WTC11 (cell line): ENCODE results near the gene DDX46. TPM values are rescaled to one million over a fixed set of nuclear protein-coding genes. Genes with fewer than 3 reads are reported as not detected.

Experiments used
- ATAC-seq: fragments of 200-7000 bp; cut with Tn5 transposase; 2 replicates; pipeline ENCODE4 v1.10.0; 2021; ENCODE audit warnings: mild to moderate bottlenecking, moderate library complexity
- CTCF ChIA-PET: fragments of 300-600 bp; sonication (Branson Sonifier 250); formaldehyde crosslinking; loops from one replicate; lab custom pipeline; 2021; ENCODE audit warnings: antibody characterized with exemption; lab: Charles Lee
- POLR2A ChIA-PET: fragments of 350-600 bp; sonication (Branson Sonifier 250); formaldehyde crosslinking; loops from one replicate; lab custom pipeline; 2021; ENCODE audit warnings: antibody characterized with exemption; lab: Charles Lee
- DNase-seq: peaks from one replicate; pipeline ENCODE4 v3.0.0; 2021; ENCODE audit warnings: low spot score
- H3K27ac Mint-ChIP-seq: 2 replicates; pipeline ENCODE4 v1.8.0; 2021; ENCODE audit warnings: mixed read lengths
- H3K27me3 Mint-ChIP-seq: 2 replicates; pipeline ENCODE4 v1.8.0; 2021; ENCODE audit warnings: low read depth, mild to moderate bottlenecking, moderate library complexity, mixed read lengths
- H3K36me3 Mint-ChIP-seq: 2 replicates; pipeline ENCODE4 v1.8.0; 2021; ENCODE audit warnings: mixed read lengths
- H3K4me1 Mint-ChIP-seq: 2 replicates; pipeline ENCODE4 v1.8.0; 2022; ENCODE audit warnings: mixed read lengths
- H3K4me3 Mint-ChIP-seq: 2 replicates; pipeline ENCODE4 v1.8.0; 2021; ENCODE audit warnings: mild to moderate bottlenecking, moderate library complexity, mixed read lengths
- H3K9me3 Mint-ChIP-seq: 2 replicates; pipeline ENCODE4 v1.8.0; 2021; ENCODE audit warnings: mixed read lengths
- AFF4 ChIP-seq: sonication (generic); formaldehyde crosslinking; IDR thresholded peaks from 2 replicates; pipeline ENCODE4 v1.8.1; 2023; ENCODE audit warnings: mild to moderate bottlenecking, missing genetic modification reagents, borderline replicate concordance
- ATF3 ChIP-seq: sonication (generic); formaldehyde crosslinking; conservative IDR thresholded peaks from 2 replicates; pipeline ENCODE4 v1.8.1; 2022; ENCODE audit warnings: mild to moderate bottlenecking, missing genetic modification reagents
- CBFB ChIP-seq: sonication (generic); formaldehyde crosslinking; IDR thresholded peaks from 2 replicates; pipeline ENCODE4 v1.8.1; 2022; ENCODE audit warnings: mild to moderate bottlenecking, low read depth, missing genetic modification reagents
- CREB1 ChIP-seq: sonication (generic); formaldehyde crosslinking; IDR thresholded peaks from 2 replicates; pipeline ENCODE4 v1.8.0; 2023; ENCODE audit warnings: mild to moderate bottlenecking, missing genetic modification reagents
- CTCF ChIP-seq: fragments of 200-600 bp; IDR thresholded peaks from 2 replicates; pipeline ENCODE4 v1.8.0; 2022; ENCODE audit warnings: antibody characterized with exemption
- GABPB1 ChIP-seq: sonication (generic); formaldehyde crosslinking; IDR thresholded peaks from 2 replicates; pipeline ENCODE4 v1.8.1; 2023; ENCODE audit warnings: mild to moderate bottlenecking, missing genetic modification reagents
- GTF2I ChIP-seq: fragments of 250-450 bp; sonication (Bioruptor Pico); conservative IDR thresholded peaks from 2 replicates; pipeline ENCODE4 v1.4.0; 2021; ENCODE audit warnings: mild to moderate bottlenecking
- HMGA2 ChIP-seq: fragments of 250-450 bp; sonication (Bioruptor Pico); IDR thresholded peaks from 2 replicates; pipeline ENCODE4 v1.4.0; 2021; ENCODE audit warnings: mild to moderate bottlenecking, moderate library complexity
- IRF2 ChIP-seq: sonication (generic); formaldehyde crosslinking; IDR thresholded peaks from 2 replicates; pipeline ENCODE4 v1.8.0; 2022; ENCODE audit warnings: low read depth, missing genetic modification reagents, borderline replicate concordance
- NFATC4 ChIP-seq: fragments of 250-450 bp; sonication (Bioruptor Pico); IDR thresholded peaks from 2 replicates; pipeline ENCODE4 v1.9.0; 2021; ENCODE audit warnings: mild to moderate bottlenecking
- NR1H2 ChIP-seq: sonication (generic); formaldehyde crosslinking; IDR thresholded peaks from 2 replicates; pipeline ENCODE4 v1.9.0; 2021; ENCODE audit warnings: mild to moderate bottlenecking, moderate library complexity, missing genetic modification reagents
- NR3C1 ChIP-seq: sonication (generic); formaldehyde crosslinking; conservative IDR thresholded peaks from 2 replicates; pipeline ENCODE4 v1.8.1; 2023; ENCODE audit warnings: low read depth, mild to moderate bottlenecking, missing genetic modification reagents
- OVOL2 ChIP-seq: fragments of 250-450 bp; sonication (Bioruptor Pico); IDR thresholded peaks from 2 replicates; pipeline ENCODE4 v1.9.0; 2021; ENCODE audit warnings: mild to moderate bottlenecking, borderline replicate concordance
- PREB ChIP-seq: sonication (generic); formaldehyde crosslinking; IDR thresholded peaks from 2 replicates; pipeline ENCODE4 v1.8.1; 2022; ENCODE audit warnings: mild to moderate bottlenecking, missing genetic modification reagents, moderate library complexity, borderline replicate concordance
- SOX15 ChIP-seq: fragments of 250-450 bp; sonication (Bioruptor Pico); IDR thresholded peaks from 2 replicates; pipeline ENCODE4 v1.9.0; 2021; ENCODE audit warnings: mild to moderate bottlenecking
- SP1 ChIP-seq: sonication (generic); formaldehyde crosslinking; conservative IDR thresholded peaks from 2 replicates; pipeline ENCODE4 v1.8.1; 2022; ENCODE audit warnings: missing genetic modification reagents
- ZBTB43 ChIP-seq: sonication (generic); formaldehyde crosslinking; IDR thresholded peaks from 2 replicates; pipeline ENCODE4 v1.8.1; 2023; ENCODE audit warnings: mild to moderate bottlenecking, missing genetic modification reagents
- ZNF138 ChIP-seq: sonication (generic); formaldehyde crosslinking; conservative IDR thresholded peaks from 2 replicates; pipeline ENCODE4 v1.8.1; 2022; ENCODE audit warnings: mild to moderate bottlenecking, moderate library complexity, missing genetic modification reagents
- ZNF219 ChIP-seq: sonication (generic); formaldehyde crosslinking; IDR thresholded peaks from 2 replicates; pipeline ENCODE4 v1.8.0; 2023; ENCODE audit warnings: missing genetic modification reagents, mild to moderate bottlenecking, borderline replicate concordance
- ZNF416 ChIP-seq: fragments of 250-450 bp; sonication (Bioruptor Pico); IDR thresholded peaks from 2 replicates; pipeline ENCODE4 v1.9.0; 2021; ENCODE audit warnings: mild to moderate bottlenecking, inconsistent platforms
- total RNA-seq: library from RNA; stranded (reverse); gene quantifications from 3 replicates; pipeline ENCODE4 v1.2.3, GENCODE V29; 2021
- TF ChIP-seq, protein P1 (sequence below): sonication (generic); formaldehyde crosslinking; IDR thresholded peaks from 2 replicates; pipeline ENCODE4 v1.8.0; 2022; ENCODE audit warnings: mild to moderate bottlenecking, missing genetic modification reagents
- TF ChIP-seq, protein P2 (sequence below): sonication (generic); formaldehyde crosslinking; IDR thresholded peaks from 2 replicates; pipeline ENCODE4 v1.8.0; 2023; ENCODE audit warnings: mild to moderate bottlenecking, missing genetic modification reagents

DDX46 gene
- total RNA-seq, 1 experiment from 2014 or later, result 123 TPM

DNA sequence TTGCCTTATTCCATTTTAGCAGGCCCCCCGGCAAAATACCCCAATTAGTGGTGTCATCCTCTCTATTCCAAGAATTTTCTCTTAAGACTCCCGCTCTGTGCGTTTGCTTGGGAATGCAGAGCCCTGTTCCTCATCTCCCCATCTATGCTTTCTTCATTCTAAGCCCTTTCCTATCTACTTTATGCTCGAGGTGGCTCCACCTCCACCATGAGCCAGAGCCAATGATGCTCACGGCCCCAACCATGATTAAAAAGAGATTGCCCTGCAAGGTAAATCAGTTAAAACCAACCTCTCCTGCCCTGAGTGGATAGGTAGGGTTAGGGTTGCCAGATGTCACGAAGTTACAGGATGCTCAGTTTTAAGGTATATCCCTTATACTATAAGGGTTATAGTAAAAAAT lies 114.9 kb downstream of the DDX46 start:
- Mint-ChIP-seq H3K27ac (peak overlapping the region; percentile 32), H3K4me1 (peaks cover 15% of the 10 kb centered on the region), H3K27me3 (no peaks in the 10 kb centered on the region; the same call in 1 of the 2 replicates), H3K36me3 (no peaks in the 10 kb centered on the region), H3K9me3 (no peaks in the 10 kb centered on the region), H3K4me3 (peak overlapping the region; percentile 29)
- no peak for TF ChIP-seq NR1H2
- no peak for TF ChIP-seq GABPB1 (CRISPR knock-in tag)
- no peak for TF ChIP-seq HMGA2 (CRISPR knock-in tag)
- no peak for TF ChIP-seq CREB1 (CRISPR knock-in tag)
- no peak for TF ChIP-seq NFATC4 (CRISPR knock-in tag)
- TF ChIP-seq OVOL2 (CRISPR knock-in tag), result no peak
- no peak for TF ChIP-seq ZNF138 (CRISPR knock-in tag)
- TF ChIP-seq AFF4 (CRISPR knock-in tag), result no peak
- TF ChIP-seq, protein P1, sequence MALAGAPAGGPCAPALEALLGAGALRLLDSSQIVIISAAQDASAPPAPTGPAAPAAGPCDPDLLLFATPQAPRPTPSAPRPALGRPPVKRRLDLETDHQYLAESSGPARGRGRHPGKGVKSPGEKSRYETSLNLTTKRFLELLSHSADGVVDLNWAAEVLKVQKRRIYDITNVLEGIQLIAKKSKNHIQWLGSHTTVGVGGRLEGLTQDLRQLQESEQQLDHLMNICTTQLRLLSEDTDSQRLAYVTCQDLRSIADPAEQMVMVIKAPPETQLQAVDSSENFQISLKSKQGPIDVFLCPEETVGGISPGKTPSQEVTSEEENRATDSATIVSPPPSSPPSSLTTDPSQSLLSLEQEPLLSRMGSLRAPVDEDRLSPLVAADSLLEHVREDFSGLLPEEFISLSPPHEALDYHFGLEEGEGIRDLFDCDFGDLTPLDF (CRISPR knock-in tag), result no peak
- no peak for TF ChIP-seq ZNF416 (CRISPR knock-in tag)
- no peak for TF ChIP-seq SOX15 (CRISPR knock-in tag)
- no peak for TF ChIP-seq CTCF
- no peak for TF ChIP-seq NR3C1
- no peak for TF ChIP-seq SP1
- POLR2A ChIA-PET, result interaction anchor here (0.7 to 2.2 kb wide), 5 partner anchors 11 to 135 kb away, joined by 3 to 20 read pairs (median 4); partner anchors contain the start of genes C5orf24, CAMLG and PCBD2
- CTCF ChIA-PET, result interaction anchor here (0.5 to 3.2 kb wide), 3 partner anchors 32 to 346 kb away, joined by 3 to 30 read pairs (median 9); partner anchors contain the start of gene PCBD2
- peak; percentile 11; the same call in 1 of the 2 replicates for ATAC-seq
- no peak for DNase-seq

DNA sequence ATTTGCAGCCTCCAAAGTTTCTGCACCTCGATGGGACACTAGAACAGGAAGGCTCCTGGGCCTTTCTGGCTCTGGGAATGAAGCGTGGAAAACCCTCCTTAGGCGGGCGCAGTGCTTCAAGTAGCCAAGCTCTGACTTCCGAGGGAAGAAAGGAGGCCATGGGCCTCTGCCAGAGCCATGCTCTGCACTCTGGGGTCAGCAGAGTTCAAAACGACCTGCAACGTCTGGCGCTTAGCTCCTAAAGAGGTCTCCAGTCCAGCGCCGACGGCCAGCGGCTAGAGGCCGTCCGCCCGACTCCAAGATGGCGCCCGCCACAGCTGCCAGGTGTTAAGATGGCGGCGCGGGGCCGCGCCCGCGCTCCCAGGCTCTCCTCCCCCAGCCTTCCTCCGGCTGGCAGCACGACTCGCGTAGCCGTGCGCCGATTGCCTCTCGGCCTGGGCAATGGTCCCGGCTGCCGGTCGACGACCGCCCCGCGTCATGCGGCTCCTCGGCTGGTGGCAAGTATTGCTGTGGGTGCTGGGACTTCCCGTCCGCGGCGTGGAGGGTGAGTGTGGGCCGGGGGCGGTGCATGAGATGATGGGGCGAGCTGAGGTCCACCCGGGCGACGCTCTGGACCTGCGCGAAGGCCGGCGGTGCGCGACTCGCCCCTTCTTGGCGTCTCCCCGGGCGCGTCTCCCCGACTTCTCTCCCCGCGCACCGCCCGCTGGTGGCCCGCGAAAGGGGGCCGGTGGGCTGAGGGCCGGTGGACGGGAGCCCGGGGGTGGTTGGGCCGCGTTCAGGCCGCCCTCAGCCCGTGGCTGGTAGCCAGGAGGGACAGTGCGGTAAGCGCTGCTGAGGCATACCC lies 115.6 kb downstream of the DDX46 start, which contains the start of gene TXNDC15:
TSS of gene TXNDC15 (plus strand) at position 385 of the 844 bp plus-strand sequence. CDS start at position 442, 57 bp downstream.
- peak; percentile 89 for ATAC-seq
- H3K27ac Mint-ChIP-seq, result peak within 1 kb of the TSS; percentile 53
- ChIA-PET CTCF (interaction anchor here (2.6 to 3.2 kb wide), 2 partner anchors 31 to 43 kb away, joined by 9 to 30 read pairs; partner anchors contain the start of gene PCBD2), POLR2A (interaction anchor here (0.6 to 2.2 kb wide), 6 partner anchors 12 to 207 kb away, joined by 3 to 20 read pairs (median 4); partner anchors contain the start of genes C5orf24, CAMLG and PCBD2)
- peaks cover 15% of the 10 kb centered on the region for H3K4me1 Mint-ChIP-seq
- H3K4me3 Mint-ChIP-seq, result peak within 1 kb of the TSS; percentile 88
- DNase-seq, result peak; percentile 87
- H3K27me3 Mint-ChIP-seq, result no peaks in the 10 kb centered on the region; the same call in 1 of the 2 replicates
- no peaks in the 10 kb centered on the region for H3K36me3 Mint-ChIP-seq
- H3K9me3 Mint-ChIP-seq, result no peaks in the 10 kb centered on the region
- TF ChIP-seq ATF3 (CRISPR knock-in tag), result no peak
- TF ChIP-seq IRF2 (CRISPR knock-in tag), result no peak
- TF ChIP-seq PREB, result no peak
- TF ChIP-seq, protein P2, sequence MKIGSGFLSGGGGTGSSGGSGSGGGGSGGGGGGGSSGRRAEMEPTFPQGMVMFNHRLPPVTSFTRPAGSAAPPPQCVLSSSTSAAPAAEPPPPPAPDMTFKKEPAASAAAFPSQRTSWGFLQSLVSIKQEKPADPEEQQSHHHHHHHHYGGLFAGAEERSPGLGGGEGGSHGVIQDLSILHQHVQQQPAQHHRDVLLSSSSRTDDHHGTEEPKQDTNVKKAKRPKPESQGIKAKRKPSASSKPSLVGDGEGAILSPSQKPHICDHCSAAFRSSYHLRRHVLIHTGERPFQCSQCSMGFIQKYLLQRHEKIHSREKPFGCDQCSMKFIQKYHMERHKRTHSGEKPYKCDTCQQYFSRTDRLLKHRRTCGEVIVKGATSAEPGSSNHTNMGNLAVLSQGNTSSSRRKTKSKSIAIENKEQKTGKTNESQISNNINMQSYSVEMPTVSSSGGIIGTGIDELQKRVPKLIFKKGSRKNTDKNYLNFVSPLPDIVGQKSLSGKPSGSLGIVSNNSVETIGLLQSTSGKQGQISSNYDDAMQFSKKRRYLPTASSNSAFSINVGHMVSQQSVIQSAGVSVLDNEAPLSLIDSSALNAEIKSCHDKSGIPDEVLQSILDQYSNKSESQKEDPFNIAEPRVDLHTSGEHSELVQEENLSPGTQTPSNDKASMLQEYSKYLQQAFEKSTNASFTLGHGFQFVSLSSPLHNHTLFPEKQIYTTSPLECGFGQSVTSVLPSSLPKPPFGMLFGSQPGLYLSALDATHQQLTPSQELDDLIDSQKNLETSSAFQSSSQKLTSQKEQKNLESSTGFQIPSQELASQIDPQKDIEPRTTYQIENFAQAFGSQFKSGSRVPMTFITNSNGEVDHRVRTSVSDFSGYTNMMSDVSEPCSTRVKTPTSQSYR, result peak; percentile 84; the same call in 1 of the 2 replicates
- TF ChIP-seq GTF2I (CRISPR knock-in tag), result no peak
- TF ChIP-seq ZNF219, result no peak
- peak; percentile 72; the same call in 1 of the 2 replicates for TF ChIP-seq CBFB
- 0 out of 2 replicates have a peak, but pooled peaks have one; percentile 66 for TF ChIP-seq ZBTB43 (CRISPR knock-in tag)
